AG08395 (cell line): ENCODE measurements around the gene CCM2L.
A peak's percentile ranks its signal among the peaks of the same experiment; 100 is the strongest.
"Not testable (repeated sequence)": the region's sequence is repeated elsewhere in the genome, so short reads cannot be mapped to it uniquely, and the experiment has no call there.

Experiments
- DNase-seq: peaks from one replicate; pipeline ENCODE4 v3.0.0; 2012; ENCODE audit warnings: mixed read lengths, low spot score

The CCM2L gene

GRCh38 chr20:32029561-32029960 lies 19.3 kb downstream of the CCM2L start:
- no peak for DNase-seq

GRCh38 chr20:32031007-32031958 lies 21.0 kb downstream of the CCM2L start:
- peak; percentile 90 for DNase-seq

- DNase-seq = no peak
Measured at GRCh38 chr20:32033316-32033715, 23.1 kb downstream of the CCM2L start.

GRCh38 chr20:32033721-32034120 lies 23.5 kb downstream of the CCM2L start:
- DNase-seq = not testable (repeated sequence)

GRCh38 chr20:32034581-32035425 lies 24.6 kb downstream of the CCM2L start:
- DNase-seq = peak; percentile 35

- DNase-seq = no peak
Measured at GRCh38 chr20:32035426-32035779, 25.2 kb downstream of the CCM2L start.

- DNase-seq = no peak
Measured at GRCh38 chr20:32036252-32036651, 26.0 kb downstream of the CCM2L start.

GRCh38 chr20:32036716-32037485 lies 26.7 kb downstream of the CCM2L start:
- no peak for DNase-seq

- peak; percentile 38 for DNase-seq
Measured at GRCh38 chr20:32037929-32038328, 27.7 kb downstream of the CCM2L start.

GRCh38 chr20:32040142-32040953 lies 30.1 kb downstream of the CCM2L start:
- DNase-seq = no peak

GRCh38 chr20:32045999-32046398 lies 35.8 kb downstream of the CCM2L start:
- DNase-seq = no peak

GRCh38 chr20:32050324-32050841 lies 40.1 kb downstream of the CCM2L start:
- no peak for DNase-seq

GRCh38 chr20:32050851-32051556 lies 40.8 kb downstream of the CCM2L start:
- no peak for DNase-seq

GRCh38 chr20:32051720-32052089 lies 41.5 kb downstream of the CCM2L start:
- no peak for DNase-seq

GRCh38 chr20:32052090-32052777 lies 42.0 kb downstream of the CCM2L start, which contains the start of gene HCK:
HCK (plus strand) TSS chr20:32052242.
- peak; percentile 17 for DNase-seq

GRCh38 chr20:32052778-32053362 lies 42.6 kb downstream of the CCM2L start:
- DNase-seq = no peak

- no peak for DNase-seq
Measured at GRCh38 chr20:32053648-32054047, 43.4 kb downstream of the CCM2L start.

GRCh38 chr20:32056708-32057483 lies 46.7 kb downstream of the CCM2L start:
- DNase-seq = no peak
